NCI-H1092 (cell line): ENCODE measurements around the gene LIPI.
"Not testable (repeated sequence)": the region's sequence is repeated elsewhere in the genome, so short reads cannot be mapped to it uniquely, and the experiment has no call there.

ENCODE experiments used
- DNase-seq: peaks from one replicate; lab custom pipeline; 2025; lab: John Stamatoyannopoulos, UW

Gene LIPI

DNA sequence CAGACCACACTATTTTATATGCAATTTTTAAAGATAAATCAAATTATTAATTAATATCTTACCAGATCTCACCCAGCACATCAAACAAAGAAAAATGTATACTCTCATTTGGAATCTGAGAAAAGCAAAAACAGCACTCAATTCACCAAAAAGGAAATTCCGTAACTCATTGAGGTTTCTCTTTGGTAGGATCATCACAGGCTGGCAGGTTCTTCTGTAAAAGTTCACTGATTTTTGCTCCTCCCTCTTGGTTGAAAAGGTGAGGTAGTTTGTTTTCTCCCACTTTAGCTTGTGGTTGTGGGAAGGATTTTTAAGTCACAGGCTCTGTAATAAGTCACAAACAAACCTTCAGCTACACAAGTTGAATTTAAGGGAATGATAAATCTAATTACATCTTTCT is at the start of gene LIPI:
Gene LIPI, minus strand, starts transcription at position 218 of the 400 bp plus-strand sequence. Its CDS starts 110 bp downstream, at position 108.
- no peak for DNase-seq

DNA sequence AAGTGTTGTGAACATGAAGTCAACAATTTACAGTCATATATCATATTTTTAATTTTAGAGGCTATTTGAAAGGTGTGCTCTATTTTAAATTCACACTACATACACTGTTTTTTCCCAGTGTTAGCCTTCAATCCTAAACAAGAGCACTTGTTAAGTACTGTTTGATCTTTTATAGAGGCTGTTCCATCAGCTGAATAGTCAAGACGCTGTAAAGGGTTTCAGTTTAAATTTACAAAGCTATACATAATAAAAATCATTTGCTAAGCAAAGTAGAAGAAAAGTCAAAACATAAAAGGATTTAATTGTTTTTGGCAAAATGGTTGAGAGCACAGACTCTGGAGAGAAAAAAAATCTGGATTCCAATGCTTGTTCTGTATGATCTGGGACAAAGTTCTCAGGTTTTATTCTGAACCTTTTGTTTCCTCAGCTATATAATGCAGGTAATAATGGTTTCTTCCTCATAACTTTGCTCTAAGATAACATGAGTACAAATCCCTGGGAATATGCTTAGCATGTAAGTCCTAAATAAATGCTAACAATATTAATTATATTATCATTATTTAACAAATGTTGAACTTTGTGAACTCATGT is 49.5 kb upstream of the LIPI start:
- DNase-seq: no peak

DNA sequence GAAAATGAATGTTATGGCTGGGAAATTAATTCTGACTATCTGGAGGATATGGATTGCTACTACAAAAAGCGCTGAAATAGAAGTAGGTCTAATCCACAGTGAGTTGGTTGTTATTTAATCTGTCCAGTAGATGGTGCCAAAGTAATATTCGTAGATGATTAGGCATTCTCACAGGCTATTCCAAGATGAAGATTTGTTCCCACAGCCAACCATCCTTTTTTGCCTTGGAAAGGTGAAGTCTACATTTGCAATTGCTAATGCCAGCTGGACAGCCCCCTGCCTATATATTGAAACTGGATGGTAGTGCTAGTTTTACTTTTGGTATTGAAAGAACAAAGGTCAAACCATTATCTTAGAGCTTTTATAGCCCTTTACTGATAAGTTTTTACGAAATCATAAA is 49.0 kb upstream of the LIPI start:
- DNase-seq: no peak

DNA sequence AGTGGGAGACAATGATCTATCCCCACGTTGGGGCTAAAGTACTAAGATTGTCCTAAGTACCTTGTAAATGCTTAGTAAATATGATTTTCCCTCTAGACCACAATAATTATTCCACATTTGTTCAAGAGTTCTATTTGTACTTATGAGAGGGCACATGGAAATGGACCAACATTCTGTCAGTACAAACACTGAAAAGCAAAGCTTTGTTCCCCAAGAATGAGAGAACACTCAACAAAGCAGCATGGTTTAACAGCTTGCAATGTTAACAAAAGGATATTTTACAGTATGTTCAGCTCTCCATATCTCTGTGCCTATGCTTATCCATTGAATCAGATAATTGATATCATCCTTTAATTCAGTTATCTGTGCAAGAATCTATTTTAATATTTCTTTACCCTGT is 40.6 kb upstream of the LIPI start:
- DNase-seq: no peak

DNA sequence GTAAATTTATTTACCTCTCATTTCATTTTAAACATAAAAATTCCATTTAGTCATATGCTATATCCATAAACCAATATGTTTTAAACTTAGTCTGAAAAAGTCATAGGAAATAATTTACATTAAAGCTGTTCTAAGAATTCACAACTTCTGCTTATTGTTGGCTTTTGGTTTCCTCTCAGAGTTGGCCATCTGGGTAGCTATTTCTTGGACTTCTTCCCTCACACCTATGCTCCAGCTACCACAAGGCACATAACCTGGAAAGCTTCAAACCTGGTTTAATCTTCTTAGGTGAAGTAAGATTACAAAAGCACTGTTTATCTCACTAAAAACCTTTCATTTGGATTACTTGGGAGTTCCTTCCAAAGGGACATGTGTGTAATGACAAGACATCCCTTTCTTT is 35.0 kb upstream of the LIPI start:
- DNase-seq: no peak

DNA sequence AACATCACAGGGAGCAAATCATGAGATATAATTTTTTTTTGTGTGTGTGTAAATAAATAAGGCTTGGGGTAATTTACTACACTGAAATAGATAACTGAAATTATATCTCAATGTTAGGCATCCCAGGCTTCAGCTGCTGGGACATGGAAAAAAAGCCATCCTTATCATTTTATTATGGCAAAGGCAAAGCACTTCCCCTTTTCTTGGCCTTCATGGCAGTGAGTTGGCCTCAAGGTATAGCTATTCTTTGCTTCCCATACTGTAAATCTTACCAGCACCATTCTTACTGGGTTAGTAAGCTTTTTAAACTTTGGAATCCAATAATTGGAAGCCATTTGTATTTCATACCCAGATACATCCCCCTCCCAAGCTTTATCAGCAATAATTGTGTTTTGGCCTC is 34.2 kb upstream of the LIPI start:
- DNase-seq: no peak

DNA sequence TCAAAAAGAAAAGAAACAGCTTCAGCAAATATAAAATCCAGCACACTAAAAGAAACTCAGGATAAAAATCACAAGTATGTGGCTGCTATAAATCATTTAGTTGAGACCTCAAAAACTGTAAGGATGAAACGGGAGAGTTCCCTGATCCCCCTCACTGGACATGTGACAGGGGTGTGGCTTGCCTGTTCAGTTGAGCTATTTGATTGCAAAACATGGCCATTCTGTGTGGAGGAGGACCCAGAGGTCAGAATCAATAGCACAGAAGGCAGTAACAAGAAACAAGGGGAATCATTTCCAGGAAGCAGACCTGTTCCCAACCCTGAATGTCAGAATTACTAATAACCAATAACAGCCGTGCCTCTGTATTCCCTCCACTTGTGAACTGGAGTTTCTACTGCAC is 33.1 kb upstream of the LIPI start:
- DNase-seq: no peak

DNA sequence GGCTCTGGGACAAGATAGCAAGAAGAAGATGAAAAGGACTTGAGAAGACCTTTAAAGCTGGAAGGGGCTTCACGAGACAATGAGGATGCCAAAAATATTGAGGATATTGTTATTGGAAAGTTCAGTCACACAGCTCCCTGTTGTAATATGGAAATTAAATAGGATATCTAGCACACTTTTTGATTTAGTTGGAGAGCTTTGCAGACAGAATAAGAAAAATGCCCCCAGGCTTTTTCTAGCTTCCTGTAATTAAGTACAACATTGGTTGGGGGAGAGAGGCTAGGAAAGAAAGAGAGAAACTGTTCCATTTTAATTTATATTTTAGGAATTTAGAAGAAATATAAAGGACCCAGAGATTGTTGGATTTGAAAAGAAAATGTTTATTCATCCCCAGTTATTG is 32.7 kb upstream of the LIPI start:
- no peak for DNase-seq

DNA sequence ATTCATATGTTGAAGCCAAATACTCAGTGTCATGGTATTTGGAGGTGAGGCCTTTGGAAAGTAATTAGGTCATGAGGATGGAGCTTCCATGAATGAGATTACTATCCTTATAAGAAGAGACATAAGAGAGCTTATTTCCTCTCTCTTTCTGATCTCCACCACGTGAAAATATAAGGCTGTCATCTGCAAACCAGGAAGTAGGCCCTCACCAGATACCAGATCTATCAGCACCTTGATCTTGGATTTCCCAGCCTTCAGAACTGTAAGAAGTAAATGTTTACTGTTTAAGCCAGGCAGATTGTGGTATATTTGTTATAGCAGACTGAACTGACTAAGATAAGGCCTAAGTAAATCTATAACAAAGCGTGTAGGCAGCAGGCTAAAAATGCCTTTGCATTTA is 30.5 kb upstream of the LIPI start:
- no peak for DNase-seq

DNA sequence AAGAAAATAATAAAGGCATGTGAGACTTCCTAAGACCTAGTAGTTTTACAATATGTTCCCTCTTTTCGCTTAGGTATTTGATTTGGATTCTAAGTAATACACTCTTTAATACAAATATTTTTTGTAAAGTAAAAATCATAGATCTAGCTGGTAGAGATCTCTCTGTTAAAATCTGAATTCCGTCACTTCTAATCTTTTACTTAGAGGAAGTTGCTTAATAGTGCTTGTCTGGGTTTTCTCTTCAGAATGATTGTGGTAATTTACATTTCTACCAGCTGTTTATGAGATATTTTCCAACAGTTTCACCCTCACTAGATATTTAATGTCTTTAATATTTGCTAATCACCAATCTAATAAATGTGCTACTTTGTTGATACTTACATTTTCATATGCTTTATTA is 28.5 kb upstream of the LIPI start:
- no peak for DNase-seq

DNA sequence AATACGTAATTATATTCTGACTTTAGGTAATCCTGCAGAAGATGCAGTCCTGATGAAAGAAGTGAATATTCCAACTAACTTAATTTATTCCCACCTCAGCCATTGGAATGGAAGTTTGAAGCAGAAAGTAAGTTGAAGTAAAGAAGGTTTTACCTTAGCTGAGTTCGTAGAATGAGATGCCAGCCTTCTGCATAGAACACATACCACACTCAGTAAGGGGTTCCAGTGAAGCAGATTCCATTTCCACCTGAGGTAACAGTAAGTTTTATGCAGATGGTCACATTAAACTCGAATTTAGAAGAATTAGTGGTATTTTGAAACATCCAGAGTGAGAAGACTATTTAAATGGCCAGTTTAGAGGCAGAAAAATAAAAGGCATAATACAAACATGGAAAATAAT is 25.4 kb upstream of the LIPI start:
- DNase-seq: no peak

DNA sequence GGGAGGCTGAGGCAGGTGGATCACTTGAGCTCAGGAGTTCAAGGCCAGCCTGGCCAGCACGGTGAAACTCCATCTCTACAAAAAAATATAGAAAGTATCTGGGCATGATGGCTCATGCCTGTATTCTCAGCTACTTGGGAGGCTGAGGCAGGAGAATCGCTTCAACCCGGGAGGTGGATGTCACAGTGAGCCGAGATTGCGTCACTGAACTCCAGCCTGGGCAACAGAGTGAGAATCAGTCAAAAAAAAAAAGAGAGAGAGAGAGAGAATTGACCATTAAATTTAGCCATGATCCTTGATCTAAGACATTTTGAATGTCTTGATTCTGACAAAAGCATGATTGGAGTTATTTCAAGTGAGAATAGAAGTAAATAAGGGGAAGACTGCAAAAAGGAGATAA is 24.3 kb upstream of the LIPI start:
- DNase-seq: no peak

DNA sequence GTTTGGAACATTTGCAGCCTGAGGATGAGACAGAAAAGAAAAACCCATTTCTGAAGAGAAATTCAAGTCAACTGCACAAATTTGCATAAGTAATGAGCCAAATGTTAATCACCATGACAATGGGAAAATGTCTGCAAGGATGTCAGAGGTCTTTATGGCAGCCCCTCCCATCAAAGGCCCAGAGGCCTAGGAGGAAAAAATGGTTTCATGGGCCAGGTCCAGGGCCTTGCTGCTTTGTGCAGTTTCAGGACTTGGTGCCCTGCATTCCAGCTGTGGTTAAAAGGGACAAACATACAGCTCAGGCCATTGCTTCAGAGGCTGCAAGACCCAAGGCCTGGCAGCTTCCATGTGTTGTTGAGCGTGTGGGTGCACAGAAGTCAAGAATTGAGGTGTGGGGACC is 18.6 kb upstream of the LIPI start:
- no peak for DNase-seq

DNA sequence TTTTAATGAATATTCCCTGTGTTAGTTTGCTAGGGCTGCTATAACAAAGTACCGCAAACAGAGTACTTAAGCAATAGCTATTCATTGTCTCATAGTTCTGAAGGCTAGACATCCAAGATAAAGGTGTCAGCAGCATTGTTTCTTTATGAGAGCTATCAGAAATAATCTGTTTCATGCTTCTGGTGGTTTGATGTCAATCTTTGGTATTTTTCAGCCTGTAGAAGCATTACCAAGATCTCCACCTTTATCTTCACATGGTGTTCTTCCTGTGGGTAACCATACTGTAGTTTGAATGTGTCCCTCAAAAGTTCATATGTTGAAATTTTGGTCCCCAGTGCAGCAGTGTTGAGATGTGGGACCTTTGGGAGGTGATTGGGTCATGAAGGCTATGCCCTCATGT is 12.6 kb upstream of the LIPI start:
- no peak for DNase-seq

DNA sequence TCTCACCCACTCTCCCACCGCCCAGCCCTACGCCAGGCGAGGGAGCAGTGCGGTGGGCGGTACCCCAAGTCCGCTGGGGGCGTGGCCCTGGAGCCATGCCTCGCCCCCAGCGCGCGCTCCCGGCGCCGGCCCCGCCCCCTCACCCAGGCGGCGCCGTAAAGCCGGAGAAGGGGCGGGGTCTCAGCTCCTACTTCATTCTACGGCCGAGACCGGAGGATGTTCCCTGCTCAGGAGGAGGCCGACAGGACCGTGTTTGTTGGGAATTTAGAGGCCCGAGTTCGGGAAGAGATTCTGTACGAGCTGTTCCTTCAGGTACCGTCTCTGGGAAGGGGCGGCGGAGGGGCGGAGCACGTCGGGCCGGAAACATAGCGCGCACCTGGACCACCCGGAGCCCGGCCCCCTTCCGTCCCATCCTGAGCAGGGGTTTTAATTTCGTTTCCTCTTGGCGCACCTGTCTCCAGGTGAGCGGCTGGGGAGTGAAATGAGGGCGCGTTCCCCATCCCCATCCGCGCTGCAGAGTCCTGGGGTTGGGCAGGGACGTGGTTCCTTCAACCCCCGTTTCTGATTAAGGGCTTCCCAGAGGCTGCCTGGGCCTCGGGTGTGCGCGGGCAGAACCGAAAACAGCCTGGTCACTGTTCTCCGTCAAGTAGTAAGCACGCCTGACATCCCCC is 5.4 kb upstream of the LIPI start, which contains the start of gene RBM11:
Gene RBM11, plus strand, starts transcription at position 187 of the 671 bp plus-strand sequence. Its CDS starts 30 bp downstream, at position 217.
- peak; percentile 13 for DNase-seq

DNA sequence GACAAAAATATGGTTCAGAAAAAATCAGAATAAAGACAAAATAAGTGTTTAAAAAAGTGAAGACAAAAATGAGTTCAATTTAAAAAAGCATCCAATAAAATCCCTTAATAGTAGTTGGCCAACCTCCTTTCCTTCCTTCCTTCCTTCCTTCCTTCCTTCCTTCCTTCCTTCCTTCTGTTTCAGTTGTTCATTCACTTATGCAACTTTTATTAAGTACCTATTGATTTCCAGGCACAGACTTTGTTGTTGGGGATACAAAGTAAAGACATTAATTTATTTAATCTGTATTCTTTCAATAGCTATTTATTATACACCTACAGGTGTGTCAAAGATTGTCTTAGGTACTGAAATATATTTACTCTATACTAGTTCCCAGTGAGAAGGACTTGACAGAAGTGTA is 2.4 kb upstream of the LIPI start:
- no peak for DNase-seq

DNA sequence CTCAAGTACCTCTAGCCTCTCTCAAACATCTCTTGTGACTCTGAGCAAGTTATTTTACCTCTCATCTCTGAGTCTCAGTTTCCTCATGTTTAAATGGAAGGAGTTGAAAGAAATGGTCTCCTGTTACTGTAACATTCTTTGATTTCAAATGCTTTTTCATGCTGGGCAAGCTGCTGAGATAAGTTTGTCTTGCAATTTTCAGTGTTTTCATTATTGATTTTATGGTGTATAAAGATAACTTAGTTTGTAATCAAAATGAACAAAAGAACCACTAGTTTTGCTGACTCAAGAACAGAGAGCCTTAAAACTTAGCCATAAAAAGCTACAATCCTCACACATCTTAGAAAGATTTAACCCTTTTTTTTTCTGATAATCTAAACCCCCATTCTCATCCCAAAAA is 4.5 kb downstream of the LIPI start:
- no peak for DNase-seq

DNA sequence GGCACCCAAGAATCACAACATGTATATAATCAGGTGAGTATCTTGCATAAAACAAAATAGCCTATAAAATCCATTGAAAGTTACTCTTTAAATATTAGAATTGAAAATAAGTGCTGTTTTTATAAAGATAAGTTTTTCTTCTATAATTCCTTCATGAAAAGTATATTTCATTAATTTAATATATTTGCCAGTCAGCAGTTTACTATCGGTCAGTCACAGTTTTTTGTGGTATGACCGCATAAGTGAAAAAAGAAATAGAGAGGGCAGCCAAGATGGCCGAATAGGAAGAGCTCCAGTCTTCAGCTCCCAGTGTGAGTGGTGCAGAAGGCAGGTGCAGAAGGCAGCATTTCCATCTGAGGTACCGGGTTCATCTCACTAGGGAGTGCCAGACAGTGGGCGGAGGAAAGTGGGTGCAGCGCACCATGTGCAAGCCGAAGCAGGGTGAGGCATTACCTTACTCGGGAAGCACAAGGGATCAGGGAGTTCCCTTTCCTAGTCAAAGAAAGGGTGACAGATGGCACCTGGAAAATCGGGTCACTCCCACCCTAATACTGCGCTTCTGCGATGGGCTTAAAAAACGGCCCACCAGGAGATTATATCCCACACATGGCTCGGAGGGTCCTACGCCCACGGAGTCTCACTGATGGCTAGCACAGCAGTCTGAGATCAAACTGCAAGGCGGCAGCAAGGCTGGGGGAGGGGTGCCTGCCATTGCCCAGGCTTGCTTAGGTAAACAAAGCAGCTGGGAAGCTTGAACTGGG is 44.1 kb downstream of the LIPI start:
- DNase-seq: not testable (repeated sequence)

DNA sequence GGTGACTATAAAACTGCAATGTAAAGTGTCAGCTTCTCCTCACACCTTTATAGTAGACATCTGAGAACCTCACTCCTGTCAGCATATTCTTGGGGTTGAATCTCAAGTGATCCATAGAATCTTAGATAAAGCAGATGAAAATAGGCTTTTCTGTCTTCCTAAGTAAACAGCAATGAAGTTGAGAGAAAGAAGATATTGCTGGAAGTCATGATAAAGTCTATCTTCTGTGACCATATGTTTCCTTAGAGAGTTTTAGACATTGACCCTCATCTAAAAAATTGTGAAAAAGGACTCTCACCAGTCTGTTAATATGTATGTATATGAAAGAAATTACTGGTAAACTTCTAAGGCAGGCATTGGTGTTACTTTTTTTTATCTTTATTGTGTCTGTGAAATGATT is 66.8 kb downstream of the LIPI start:
- no peak for DNase-seq

DNA sequence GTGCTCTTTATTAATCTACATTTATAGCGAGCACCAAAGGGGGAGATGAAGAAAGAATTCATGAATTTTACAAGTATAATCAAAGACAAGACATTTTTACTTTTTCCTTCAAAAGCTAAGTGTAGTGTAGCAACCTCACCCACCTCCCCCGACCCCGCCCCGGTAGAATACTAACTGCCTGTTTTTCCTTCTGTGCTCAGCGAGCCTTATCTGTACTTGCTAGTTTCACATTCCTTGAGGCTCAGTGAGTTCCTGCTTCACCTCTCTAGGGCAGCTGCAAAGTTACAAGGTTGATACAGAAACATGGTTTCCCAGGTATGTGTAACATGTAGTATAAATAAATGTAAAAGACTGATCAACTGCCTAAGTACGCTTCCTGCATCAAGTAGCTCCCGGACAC is 86.5 kb downstream of the LIPI start:
- no peak for DNase-seq

DNA sequence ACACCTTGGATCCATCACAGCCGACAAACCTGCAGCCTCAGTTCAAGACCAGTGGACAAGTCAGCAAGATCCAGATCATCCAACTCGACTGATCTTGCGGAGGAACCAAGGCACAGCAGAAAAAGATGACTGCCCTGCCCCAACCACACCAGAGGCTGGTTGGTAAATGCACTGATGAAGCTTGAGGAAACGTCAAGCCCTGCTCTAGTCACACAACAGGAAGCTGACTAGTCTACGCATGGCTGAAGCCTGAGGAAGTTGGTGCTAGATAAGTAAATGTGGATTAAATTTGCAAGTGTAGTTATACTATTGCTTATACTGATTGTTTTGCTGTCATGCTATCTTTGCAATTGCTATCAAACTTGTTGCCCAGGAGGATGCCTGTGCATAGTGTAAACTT is 89.0 kb downstream of the LIPI start:
- no peak for DNase-seq

DNA sequence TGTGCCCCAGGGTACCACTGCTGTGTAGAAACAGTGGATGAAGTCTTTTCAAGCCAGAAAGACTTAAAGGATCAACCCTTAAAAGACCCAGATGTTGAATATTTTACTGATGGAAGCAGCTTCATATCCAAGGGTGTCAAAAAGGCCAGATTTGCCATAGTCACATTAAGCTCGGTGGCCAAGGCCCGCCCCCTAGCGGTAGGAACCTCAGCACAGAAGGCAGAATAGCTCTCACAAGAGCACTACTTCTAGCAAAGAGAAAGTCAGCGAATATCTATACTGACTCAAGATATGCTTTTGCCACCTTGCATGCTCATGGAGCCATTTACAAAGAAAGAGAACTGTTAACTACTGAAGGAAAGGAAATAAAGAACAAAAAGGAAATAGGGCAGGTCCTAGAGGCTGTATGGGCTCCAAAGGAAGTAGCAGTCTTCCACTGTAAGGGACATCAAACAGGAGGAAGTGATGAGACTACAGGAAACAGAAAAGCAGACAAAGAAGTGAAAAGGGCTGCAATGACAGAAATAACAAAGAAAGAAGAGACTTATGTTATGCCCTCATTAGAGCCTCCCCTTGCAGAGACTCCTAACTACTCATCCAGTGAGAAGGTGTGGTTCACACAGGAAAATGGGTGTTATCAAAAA is 90.5 kb downstream of the LIPI start:
- no peak for DNase-seq

DNA sequence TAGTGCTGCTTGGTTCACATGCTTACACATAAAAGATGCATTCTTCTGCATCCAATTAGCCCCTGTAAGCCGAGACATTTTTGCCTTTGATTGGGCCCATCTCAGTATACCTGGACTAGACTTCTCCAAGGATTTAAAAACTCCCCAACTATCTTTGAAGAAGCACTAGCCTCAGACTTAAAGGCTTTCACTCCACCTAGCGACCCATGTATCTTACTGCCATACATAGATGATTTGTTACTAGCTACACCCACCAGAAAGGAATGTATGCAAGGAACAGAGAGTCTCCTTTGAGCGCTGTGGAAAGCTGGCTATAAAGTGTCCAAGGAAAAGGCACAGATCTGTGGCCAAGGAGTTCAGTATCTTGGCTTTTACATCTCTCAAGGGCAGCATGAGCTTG is 91.7 kb downstream of the LIPI start:
- DNase-seq: no peak
